ENCODE data around the gene ELP4. TPM values are rescaled to one million over a fixed set of nuclear protein-coding genes. Genes with fewer than 3 reads are reported as not detected.

Gene ELP4
- polyA plus RNA-seq, 3 donors, result 6.0 to 17.8 (median 16.4) TPM

DNA sequence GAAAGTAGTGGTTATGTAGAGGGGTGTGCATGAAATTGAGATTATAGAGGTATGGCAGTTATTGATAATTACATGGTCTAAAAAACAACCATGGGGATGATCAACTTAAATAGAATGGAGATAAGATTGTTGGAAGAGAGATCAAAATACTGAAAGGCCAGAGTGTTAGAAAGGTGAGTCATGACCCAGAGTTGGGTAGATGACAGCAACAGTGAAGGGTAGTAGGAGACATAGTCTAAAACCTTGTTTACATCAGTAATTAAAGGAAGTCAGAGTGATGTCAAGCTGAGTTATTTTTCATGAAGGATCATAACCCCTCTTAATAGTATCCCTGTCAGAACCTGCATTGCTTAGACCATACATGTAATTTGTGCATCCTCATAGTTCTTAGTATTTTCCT is 110.9 kb downstream of the ELP4 start:
- no peaks in the 10 kb centered on the region for H3K27me3 ChIP-seq (ENCODE audit: control insufficient read depth in 2 of 2, insufficient read depth in 2 of 2, low read length in 2 of 2)
- H3K27ac ChIP-seq (ENCODE audit: low read depth in 1 of 2, low read length in 2 of 2), result no peak overlapping the region
- H3K4me1 ChIP-seq (ENCODE audit: control insufficient read depth in 1 of 2, insufficient read depth in 2 of 2, low read length in 2 of 2), result no peaks in the 10 kb centered on the region
- no peaks in the 10 kb centered on the region for H3K79me2 ChIP-seq (ENCODE audit: insufficient read depth, low read length)
- H3K4me2 ChIP-seq (replicated peaks; ENCODE audit: extremely low read depth, low read length, poor library complexity, severe bottlenecking), result no peak overlapping the region
- Mint-ChIP-seq H3K27ac (no peak overlapping the region), H3K4me3 (no peak overlapping the region), H3K27me3 (ENCODE audit: low read depth in 3 of 3) (no peaks in the 10 kb centered on the region), H3K36me3 (peaks cover 4 to 6% of the 10 kb centered on the region in 2 donors), H3K4me1 (peaks cover 3% of the 10 kb centered on the region), H3K9me3 (peaks cover 0 to 4% (median 0%) of the 10 kb centered on the region in 7 donors)
- TF ChIP-seq, protein P1, sequence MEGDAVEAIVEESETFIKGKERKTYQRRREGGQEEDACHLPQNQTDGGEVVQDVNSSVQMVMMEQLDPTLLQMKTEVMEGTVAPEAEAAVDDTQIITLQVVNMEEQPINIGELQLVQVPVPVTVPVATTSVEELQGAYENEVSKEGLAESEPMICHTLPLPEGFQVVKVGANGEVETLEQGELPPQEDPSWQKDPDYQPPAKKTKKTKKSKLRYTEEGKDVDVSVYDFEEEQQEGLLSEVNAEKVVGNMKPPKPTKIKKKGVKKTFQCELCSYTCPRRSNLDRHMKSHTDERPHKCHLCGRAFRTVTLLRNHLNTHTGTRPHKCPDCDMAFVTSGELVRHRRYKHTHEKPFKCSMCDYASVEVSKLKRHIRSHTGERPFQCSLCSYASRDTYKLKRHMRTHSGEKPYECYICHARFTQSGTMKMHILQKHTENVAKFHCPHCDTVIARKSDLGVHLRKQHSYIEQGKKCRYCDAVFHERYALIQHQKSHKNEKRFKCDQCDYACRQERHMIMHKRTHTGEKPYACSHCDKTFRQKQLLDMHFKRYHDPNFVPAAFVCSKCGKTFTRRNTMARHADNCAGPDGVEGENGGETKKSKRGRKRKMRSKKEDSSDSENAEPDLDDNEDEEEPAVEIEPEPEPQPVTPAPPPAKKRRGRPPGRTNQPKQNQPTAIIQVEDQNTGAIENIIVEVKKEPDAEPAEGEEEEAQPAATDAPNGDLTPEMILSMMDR (IDR thresholded peaks at IDR 0.05), result no peak
- H3K9me3 ChIP-seq (replicated peaks in 1 of 2; ENCODE audit: control insufficient read depth in 1 of 2, insufficient read depth in 1 of 2, low read length in 2 of 2), result no peaks in the 10 kb centered on the region
- DNase-seq, result no peak
- H3K4me3 ChIP-seq (replicated peaks in 1 of 3; ENCODE audit: low read depth in 2 of 3, low read length in 3 of 3), result no peak overlapping the region
- intact Hi-C loops (cut with micrococcal nuclease), result no loop called here
- no peak overlapping the region for H2AFZ ChIP-seq (ENCODE audit: insufficient read depth, low read depth, low read length, poor library complexity, severe bottlenecking)
- no peaks in the 10 kb centered on the region for H4K20me1 ChIP-seq (ENCODE audit: insufficient read depth, low read length)
- H3K9ac ChIP-seq (ENCODE audit: insufficient read depth, low read length, poor library complexity, severe bottlenecking), result no peak overlapping the region
- no peaks in the 10 kb centered on the region for H3K36me3 ChIP-seq (replicated peaks in 1 of 2; ENCODE audit: control insufficient read depth in 1 of 2, insufficient read depth in 2 of 2, low read length in 2 of 2)

DNA sequence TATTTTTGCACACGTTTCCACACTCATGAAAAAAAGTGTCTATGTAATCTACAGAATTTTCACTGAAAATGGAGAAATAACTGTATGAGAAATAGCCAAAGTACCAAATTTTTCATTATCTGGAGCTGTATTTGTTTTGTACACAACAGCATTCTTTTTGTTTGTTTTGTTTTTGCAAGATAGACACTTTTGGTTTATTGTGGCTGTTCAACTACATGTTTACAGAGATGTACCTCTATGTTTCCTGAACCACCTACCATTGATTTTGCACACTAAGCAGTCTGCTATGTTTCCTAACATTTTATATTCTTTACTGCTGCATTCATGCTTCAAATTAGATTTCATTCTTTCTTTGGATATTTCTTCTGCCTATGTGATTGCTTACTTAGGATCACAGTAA is 116.3 kb downstream of the ELP4 start:
- Mint-ChIP-seq H3K27ac (no peak overlapping the region), H3K27me3 (ENCODE audit: low read depth in 3 of 3) (no peaks in the 10 kb centered on the region), H3K4me1 (no peaks in the 10 kb centered on the region), H3K4me3 (no peak overlapping the region), H3K36me3 (peaks cover 2 to 11% of the 10 kb centered on the region in 2 donors), H3K9me3 (no peaks in the 10 kb centered on the region)
- Histone ChIP-seq H3K4me3 (replicated peaks in 1 of 3; ENCODE audit: low read depth in 2 of 3, low read length in 3 of 3) (no peak overlapping the region), H3K36me3 (replicated peaks in 1 of 2; ENCODE audit: control insufficient read depth in 1 of 2, insufficient read depth in 2 of 2, low read length in 2 of 2) (no peaks in the 10 kb centered on the region), H3K79me2 (ENCODE audit: insufficient read depth, low read length) (no peaks in the 10 kb centered on the region), H2AFZ (ENCODE audit: insufficient read depth, low read depth, low read length, poor library complexity, severe bottlenecking) (no peak overlapping the region), H3K27me3 (ENCODE audit: control insufficient read depth in 2 of 2, insufficient read depth in 2 of 2, low read length in 2 of 2) (no peaks in the 10 kb centered on the region), H3K9ac (ENCODE audit: insufficient read depth, low read length, poor library complexity, severe bottlenecking) (no peak overlapping the region), H4K20me1 (ENCODE audit: insufficient read depth, low read length) (no peaks in the 10 kb centered on the region), H3K4me2 (replicated peaks; ENCODE audit: extremely low read depth, low read length, poor library complexity, severe bottlenecking) (no peak overlapping the region), H3K9me3 (replicated peaks in 1 of 2; ENCODE audit: control insufficient read depth in 1 of 2, insufficient read depth in 1 of 2, low read length in 2 of 2) (no peaks in the 10 kb centered on the region), H3K4me1 (ENCODE audit: control insufficient read depth in 1 of 2, insufficient read depth in 2 of 2, low read length in 2 of 2) (no peaks in the 10 kb centered on the region), H3K27ac (ENCODE audit: low read depth in 1 of 2, low read length in 2 of 2) (no peak overlapping the region)
- WGBS (ENCODE audit: insufficient coverage), result no CpG with 5 or more reads among the region's 1 CpG
- intact Hi-C loops (cut with micrococcal nuclease), result no loop called here
- no peak for DNase-seq
- TF ChIP-seq, protein P1 (IDR thresholded peaks at IDR 0.05), result no peak

All from CD14-positive monocyte (primary cell).